Measurements from ENCODE around the gene CS. TPM values are rescaled to one million over a fixed set of nuclear protein-coding genes. Genes with fewer than 3 reads are reported as not detected.
"Not testable (repeated sequence)": the region's sequence is repeated elsewhere in the genome, so short reads cannot be mapped to it uniquely, and the experiment has no call there.

Gene CS
- total RNA-seq = 100 to 1,000 TPM; 174 to 242 TPM

DNA sequence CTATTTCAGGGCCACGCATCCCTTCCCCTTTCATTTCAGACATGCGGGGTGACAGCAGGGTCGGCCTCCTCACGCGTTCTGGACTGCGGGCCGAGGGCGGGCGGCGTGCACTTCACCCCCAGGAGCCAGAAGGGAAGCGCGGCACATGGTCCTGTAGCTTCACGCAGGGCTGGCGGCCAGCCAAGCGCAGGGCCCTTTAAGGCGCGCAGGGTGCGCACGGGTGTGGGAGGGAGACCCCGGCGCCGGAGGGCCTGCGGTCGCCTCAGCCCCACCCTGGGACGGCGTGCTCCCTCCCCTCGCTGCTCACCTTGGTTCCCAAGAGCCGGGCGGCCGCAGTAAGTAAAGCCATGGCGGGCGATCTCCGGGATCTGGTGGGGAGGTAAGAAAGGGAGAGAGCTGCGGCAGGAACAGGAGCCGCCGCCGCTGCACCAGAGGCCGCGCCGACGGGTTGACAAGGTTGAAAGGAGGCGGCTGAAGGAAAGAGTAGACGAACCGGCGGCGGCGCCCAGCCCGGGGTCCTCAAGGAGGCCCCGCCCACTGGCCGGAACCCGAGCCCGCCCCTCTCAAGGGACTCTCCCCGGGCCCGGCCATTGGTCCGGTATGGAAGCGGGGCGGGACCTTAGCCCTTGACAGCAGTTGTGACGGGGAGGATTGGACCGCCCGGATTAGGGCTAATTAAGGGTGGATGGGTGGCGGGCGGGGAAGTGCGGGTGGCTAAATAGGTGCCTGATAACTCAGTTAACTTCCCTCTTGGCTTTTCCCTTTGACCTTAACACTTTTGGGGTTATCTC lies at the start of gene CS:
Gene CS, minus strand, starts transcription at position 478 of the 791 bp plus-strand sequence. Its CDS starts 129 bp downstream, at position 349.
- ATAC-seq = peak; percentile 97

DNA sequence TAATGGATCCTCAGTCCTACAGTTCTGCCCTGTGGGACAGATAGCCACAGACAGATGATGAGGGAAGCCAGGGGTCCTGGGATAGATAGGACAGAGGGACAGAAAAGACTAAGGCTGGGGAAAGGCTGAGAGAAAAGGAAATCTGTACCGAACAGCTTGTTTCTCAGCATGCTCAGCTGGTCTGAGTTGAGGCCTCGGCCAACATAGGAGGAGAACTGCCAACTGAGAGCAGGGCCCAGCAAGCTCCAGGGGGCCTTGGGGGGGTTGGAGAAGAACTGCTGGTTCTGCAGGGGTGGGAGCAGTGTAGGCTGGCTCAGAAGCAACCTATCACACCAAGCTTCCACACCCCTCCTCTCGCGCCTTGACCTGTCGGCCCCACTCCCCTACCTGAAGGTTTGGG lies 48.6 kb upstream of the CS start:
- no peak overlapping the region for H3K4me3 Mint-ChIP-seq
- CTCF ChIA-PET = interaction anchor here (0.8 to 1.5 kb wide), 2 partner anchors 10 to 579 kb away, joined by 3 read pairs; partner anchors contain the start of gene IL23A
- peaks cover 61% of the 10 kb centered on the region for H3K36me3 Mint-ChIP-seq
- no peaks in the 10 kb centered on the region for H3K27me3 Mint-ChIP-seq
- H3K27ac Mint-ChIP-seq = no peak overlapping the region
- no peaks in the 10 kb centered on the region for H3K9me3 Mint-ChIP-seq (ENCODE audit: low read depth)
- ATAC-seq = no peak
- DNase-seq = no peak
- peaks cover 4% of the 10 kb centered on the region for H3K4me1 Mint-ChIP-seq

More for the DNA sequence above, at the start of gene CS:
- peak; percentile 99 for DNase-seq
- H3K4me1 Mint-ChIP-seq = peaks cover 49% of the 10 kb centered on the region
- H3K27ac Mint-ChIP-seq = peak within 1 kb of the TSS; percentile 89
- peak within 1 kb of the TSS; percentile 90 for H3K4me3 Mint-ChIP-seq
- H3K27me3 Mint-ChIP-seq = no peaks in the 10 kb centered on the region
- peaks cover 26% of the 10 kb centered on the region for H3K36me3 Mint-ChIP-seq
- H3K9me3 Mint-ChIP-seq (ENCODE audit: low read depth) = no peaks in the 10 kb centered on the region
- CTCF ChIA-PET = interaction anchor here (0.6 to 1.9 kb wide), 4 partner anchors 13 to 78 kb away, joined by 3 to 6 read pairs (median 4); partner anchors contain the start of genes PAN2 and RNF41

DNA sequence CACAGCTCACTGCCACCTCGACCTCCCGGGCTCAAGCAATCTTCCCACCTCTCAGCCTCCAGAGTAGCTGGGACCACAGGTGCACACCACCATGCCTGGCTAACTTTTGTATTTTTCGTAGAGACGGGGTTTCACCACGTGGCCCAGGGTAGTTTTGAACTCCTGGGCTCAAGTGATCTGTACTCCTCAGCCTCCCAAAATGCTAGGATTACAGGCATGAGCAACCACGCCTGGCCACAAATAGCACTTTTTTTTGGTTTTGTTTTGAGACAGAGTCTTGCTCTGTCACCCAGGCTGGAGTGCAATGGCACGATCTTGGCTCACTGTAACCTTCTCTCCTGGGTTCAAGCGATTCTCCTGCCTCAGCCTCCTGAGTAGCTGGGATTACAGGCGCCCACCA lies 47.1 kb upstream of the CS start:
- not testable (repeated sequence) for DNase-seq; H3K27me3 Mint-ChIP-seq; H3K4me3 Mint-ChIP-seq; H3K4me1 Mint-ChIP-seq; H3K9me3 Mint-ChIP-seq (ENCODE audit: low read depth); ATAC-seq; H3K27ac Mint-ChIP-seq
- CTCF ChIA-PET = interaction anchor here (1.2 to 1.7 kb wide), 4 partner anchors 11 to 31 kb away, joined by 3 to 5 read pairs (median 3); partner anchors contain the start of genes CNPY2, PAN2 and STAT2
- peaks cover 71% of the 10 kb centered on the region for H3K36me3 Mint-ChIP-seq

DNA sequence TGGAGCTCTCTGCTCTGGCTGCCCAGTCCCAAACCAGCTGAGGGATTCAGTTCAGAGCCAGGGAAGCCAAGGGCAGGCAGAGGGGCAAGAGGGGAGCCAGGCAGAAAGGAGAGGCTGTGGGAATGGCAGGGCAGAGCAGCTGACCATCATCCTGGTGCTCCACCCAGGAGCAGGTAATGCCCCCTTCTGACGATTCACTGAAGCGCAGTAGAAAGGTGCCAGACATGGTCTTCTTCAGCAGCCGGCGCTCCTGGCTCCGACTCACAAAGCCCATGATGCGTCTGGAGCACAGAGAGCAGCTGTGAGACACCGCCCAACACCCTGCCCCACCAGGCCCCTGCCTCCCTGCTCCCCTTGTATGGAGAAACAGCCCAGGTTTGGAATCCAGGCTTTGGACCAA lies 46.5 kb upstream of the CS start:
- DNase-seq = no peak
- CTCF ChIA-PET = interaction anchor here (1.0 to 1.7 kb wide), 4 partner anchors 11 to 31 kb away, joined by 3 to 5 read pairs (median 3); partner anchors contain the start of genes CNPY2 and STAT2

DNA sequence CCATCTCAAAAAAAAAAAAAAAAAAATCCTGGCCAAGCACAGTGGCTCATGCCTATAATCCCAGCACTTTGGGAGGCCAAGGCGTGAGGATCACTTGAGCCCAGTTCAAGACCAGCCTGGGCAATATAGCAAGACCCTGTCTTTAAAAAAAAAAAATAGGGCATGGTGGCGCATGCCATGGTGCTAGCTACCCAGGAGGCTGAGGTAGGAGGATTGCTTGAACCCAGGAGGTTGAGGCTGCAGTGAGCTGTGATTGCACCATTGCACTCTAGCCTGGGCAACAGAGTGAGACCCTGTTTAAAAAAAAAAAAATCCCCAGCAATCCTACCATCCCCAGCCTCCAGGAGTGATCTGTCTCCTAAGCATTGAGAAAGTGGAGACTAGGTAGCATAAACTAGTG lies 42.2 kb upstream of the CS start:
- ATAC-seq = not testable (repeated sequence)
- peaks cover 34% of the 10 kb centered on the region for H3K4me1 Mint-ChIP-seq
- CTCF ChIA-PET = interaction anchor here (0.6 to 1.4 kb wide), 3 partner anchors 10 to 82 kb away, joined by 3 read pairs; no protein-coding TSS in a partner anchor

More for the DNA sequence above, 46.5 kb upstream of the CS start:
- Mint-ChIP-seq H3K27me3 (no peaks in the 10 kb centered on the region), H3K4me3 (no peak overlapping the region), H3K27ac (no peak overlapping the region), H3K9me3 (ENCODE audit: low read depth) (no peaks in the 10 kb centered on the region), H3K36me3 (peaks cover 72% of the 10 kb centered on the region), H3K4me1 (peaks cover 4% of the 10 kb centered on the region)
- peak; percentile 47 for ATAC-seq

DNA sequence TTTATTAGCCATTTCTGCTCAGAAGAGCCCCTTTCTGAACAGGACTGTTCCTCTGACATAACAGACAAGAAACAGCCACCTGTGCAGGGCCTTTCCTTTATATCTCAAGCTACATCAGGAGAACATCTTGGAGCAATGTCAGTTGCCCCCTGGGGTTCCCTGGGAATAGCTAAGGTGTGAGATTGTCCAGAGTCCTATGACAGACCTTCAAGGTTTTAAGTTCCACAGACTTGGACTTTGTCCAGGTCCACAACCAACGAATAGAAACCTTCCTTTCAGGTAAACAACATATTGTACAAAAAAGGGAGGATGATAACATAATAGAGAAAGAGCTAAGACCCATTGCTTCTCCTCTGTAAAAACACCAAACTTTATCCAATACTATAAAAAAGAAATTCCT lies 41.5 kb upstream of the CS start:
- H3K27me3 Mint-ChIP-seq = no peaks in the 10 kb centered on the region
- no peak overlapping the region for H3K4me3 Mint-ChIP-seq
- peaks cover 38% of the 10 kb centered on the region for H3K4me1 Mint-ChIP-seq
- H3K36me3 Mint-ChIP-seq = peaks cover 46% of the 10 kb centered on the region
- no peaks in the 10 kb centered on the region for H3K9me3 Mint-ChIP-seq (ENCODE audit: low read depth)
- H3K27ac Mint-ChIP-seq = no peak overlapping the region
- DNase-seq = no peak
- no peak for ATAC-seq
- CTCF ChIA-PET = interaction anchor here (0.6 to 1.0 kb wide), 2 partner anchors 36 to 82 kb away, joined by 3 read pairs; no protein-coding TSS in a partner anchor

More for the DNA sequence above, 42.2 kb upstream of the CS start:
- not testable (repeated sequence) for H3K27me3 Mint-ChIP-seq; DNase-seq; H3K27ac Mint-ChIP-seq; H3K4me3 Mint-ChIP-seq; H3K9me3 Mint-ChIP-seq (ENCODE audit: low read depth)
- peaks cover 52% of the 10 kb centered on the region for H3K36me3 Mint-ChIP-seq

DNA sequence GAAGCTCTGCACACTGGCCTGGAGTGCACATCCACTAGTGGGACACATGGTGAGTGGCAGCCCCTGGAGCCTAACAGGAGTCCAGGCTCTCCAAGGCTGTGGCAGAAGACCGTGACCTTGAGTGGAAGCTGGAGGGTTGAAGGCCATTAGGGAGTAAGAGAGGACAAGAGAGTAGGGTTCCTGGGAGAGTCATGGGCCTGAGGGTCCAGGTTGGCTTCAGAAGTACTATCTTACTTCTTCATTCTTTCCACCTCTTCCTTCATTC lies 39.0 kb upstream of the CS start:
- Mint-ChIP-seq H3K9me3 (ENCODE audit: low read depth) (no peaks in the 10 kb centered on the region), H3K36me3 (peaks cover 31% of the 10 kb centered on the region), H3K27me3 (no peaks in the 10 kb centered on the region), H3K4me1 (peaks cover 47% of the 10 kb centered on the region), H3K4me3 (peak overlapping the region; percentile 69), H3K27ac (peak overlapping the region; percentile 99)
- no peak for DNase-seq
- ATAC-seq = no peak
- CTCF ChIA-PET = interaction anchor here (0.7 to 2.7 kb wide), 10 partner anchors 10 to 149 kb away, joined by 3 to 21 read pairs (median 4); partner anchors contain the start of genes CNPY2, SMARCC2 and STAT2

DNA sequence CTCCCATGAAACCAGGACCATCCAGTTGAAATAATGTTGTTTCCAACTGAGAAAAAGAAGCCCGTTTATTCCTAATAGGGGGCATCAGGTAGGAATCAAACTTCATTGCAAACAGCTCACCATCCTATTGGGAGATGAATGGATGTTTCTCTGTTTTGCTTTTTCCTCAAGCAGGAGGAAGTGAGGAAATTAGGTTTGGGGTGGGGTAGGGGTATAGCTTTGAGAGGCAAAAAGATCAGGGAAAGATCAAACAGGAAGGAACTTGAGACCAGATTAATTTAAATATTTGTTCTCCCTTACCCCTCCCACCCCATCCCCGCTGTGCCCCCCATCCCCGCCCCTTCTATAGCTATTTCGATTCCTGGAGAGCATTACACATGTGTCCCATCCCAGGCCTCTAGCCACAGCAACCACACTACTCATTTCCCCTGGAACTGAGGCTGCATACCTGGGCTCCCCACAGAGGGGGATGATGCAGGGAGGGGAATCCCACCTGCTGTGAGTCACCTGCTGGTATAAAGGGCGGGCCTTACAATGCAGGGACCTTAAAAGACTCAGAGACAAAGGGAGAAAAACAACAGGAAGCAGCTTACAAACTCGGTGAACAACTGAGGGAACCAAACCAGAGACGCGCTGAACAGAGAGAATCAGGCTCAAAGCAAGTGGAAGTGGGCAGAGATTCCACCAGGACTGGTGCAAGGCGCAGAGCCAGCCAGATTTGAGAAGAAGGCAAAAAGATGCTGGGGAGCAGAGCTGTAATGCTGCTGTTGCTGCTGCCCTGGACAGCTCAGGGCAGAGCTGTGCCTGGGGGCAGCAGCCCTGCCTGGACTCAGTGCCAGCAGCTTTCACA lies 38.4 kb upstream of the CS start, which contains the start of gene IL23A:
Gene IL23A, plus strand, starts transcription at position 577 of the 850 bp plus-strand sequence. Its CDS starts 161 bp downstream, at position 738.
- ATAC-seq (peak; percentile 41), DNase-seq (peak; percentile 87)
- H3K27ac Mint-ChIP-seq = peak within 1 kb of the TSS; percentile 99
- peak within 1 kb of the TSS; percentile 69 for H3K4me3 Mint-ChIP-seq
- peaks cover 47% of the 10 kb centered on the region for H3K4me1 Mint-ChIP-seq
- peaks cover 26% of the 10 kb centered on the region for H3K36me3 Mint-ChIP-seq
- CTCF ChIA-PET = interaction anchor here (0.7 to 2.7 kb wide), 10 partner anchors 11 to 149 kb away, joined by 3 to 21 read pairs (median 4); partner anchors contain the start of genes CNPY2, SMARCC2 and STAT2
- no peaks in the 10 kb centered on the region for H3K27me3 Mint-ChIP-seq
- H3K9me3 Mint-ChIP-seq (ENCODE audit: low read depth) = no peaks in the 10 kb centered on the region

GRCh38 chr12:56337753-56338251 lies 37.7 kb upstream of the CS start:
- DNase-seq (no peak), ATAC-seq (no peak)
- Mint-ChIP-seq H3K9me3 (ENCODE audit: low read depth) (no peaks in the 10 kb centered on the region), H3K4me3 (no peak overlapping the region), H3K27me3 (no peaks in the 10 kb centered on the region), H3K36me3 (peaks cover 19% of the 10 kb centered on the region), H3K27ac (peak overlapping the region; percentile 82), H3K4me1 (peaks cover 52% of the 10 kb centered on the region)
- CTCF ChIA-PET = interaction anchor here (1.2 to 2.7 kb wide), 5 partner anchors 16 to 127 kb away, joined by 3 to 21 read pairs (median 4); partner anchors contain the start of genes CNPY2 and STAT2

DNA sequence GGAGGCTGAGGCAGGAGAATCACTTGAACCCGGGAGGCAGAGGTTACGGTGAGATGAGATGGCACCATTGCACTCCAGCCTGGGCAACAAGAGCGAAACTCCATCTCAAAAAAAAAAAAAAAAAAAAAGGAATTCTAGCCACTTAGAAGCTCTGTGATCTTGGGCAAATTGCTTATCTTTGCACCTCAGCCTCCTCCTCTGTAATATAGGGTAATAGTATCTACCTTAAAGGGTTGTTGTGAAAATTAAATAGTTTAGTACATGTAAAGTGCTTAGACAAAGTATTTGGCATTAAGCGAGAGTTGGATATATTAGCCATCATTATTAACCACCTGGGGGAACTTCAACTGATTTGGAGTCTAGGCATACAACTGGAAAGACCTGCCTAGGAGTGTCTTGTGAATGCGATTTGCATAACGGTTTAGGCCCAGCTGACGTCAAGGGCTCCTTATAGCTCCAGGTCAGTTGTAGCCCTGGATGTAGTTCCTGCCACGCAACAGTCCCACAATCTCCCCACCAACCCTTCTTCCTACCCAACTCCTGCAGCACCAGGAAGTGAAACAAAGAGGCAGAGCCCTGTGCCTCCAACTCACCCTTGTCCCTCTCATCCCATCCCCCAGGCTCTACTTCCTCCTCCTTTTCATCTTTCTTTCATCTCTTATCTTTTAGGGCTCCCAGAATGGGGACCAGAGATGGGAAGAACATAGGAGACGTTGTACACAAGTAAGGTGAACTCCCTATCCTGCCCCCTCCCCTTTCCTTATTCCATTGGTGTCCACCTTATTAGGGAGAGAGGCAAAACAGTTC lies 36.4 kb upstream of the CS start:
- Mint-ChIP-seq H3K36me3 (peaks cover 11% of the 10 kb centered on the region), H3K4me1 (peaks cover 58% of the 10 kb centered on the region), H3K4me3 (no peak overlapping the region), H3K27me3 (no peaks in the 10 kb centered on the region), H3K9me3 (ENCODE audit: low read depth) (no peaks in the 10 kb centered on the region), H3K27ac (peak overlapping the region; percentile 60)
- CTCF ChIA-PET = interaction anchor here (0.7 to 2.7 kb wide), 4 partner anchors 10 to 1049 kb away, joined by 3 to 8 read pairs (median 4); no protein-coding TSS in a partner anchor
- DNase-seq (no peak), ATAC-seq (no peak)

DNA sequence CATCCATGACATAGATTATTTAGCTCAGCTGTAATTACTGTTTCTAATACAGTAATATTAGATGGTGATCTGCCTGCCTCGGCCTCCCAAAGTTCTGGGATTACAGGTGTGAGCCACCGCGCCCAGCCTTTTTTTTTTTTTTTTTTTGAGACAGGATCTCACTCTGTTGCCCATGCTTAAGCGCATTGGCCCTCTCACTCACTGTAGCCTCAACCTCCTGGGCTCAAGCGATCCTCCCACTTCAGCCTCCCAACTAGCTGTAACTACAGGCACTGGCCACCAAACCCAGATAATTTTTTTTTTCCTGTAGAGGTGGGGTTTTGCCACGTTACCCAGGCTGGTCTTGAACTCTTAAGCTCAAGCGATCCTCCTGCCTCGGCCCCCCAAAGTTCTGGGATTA lies 35.4 kb upstream of the CS start:
- H3K36me3 Mint-ChIP-seq; ATAC-seq; H3K4me3 Mint-ChIP-seq; H3K27me3 Mint-ChIP-seq; H3K27ac Mint-ChIP-seq; H3K9me3 Mint-ChIP-seq (ENCODE audit: low read depth); DNase-seq: not testable (repeated sequence)
- H3K4me1 Mint-ChIP-seq = peaks cover 59% of the 10 kb centered on the region
- CTCF ChIA-PET = interaction anchor here (0.7 to 2.8 kb wide), 3 partner anchors 11 to 1050 kb away, joined by 3 to 8 read pairs (median 4); partner anchors contain the start of gene CNPY2

- peak overlapping the region; percentile 89 for H3K4me3 Mint-ChIP-seq
- peak overlapping the region; percentile 96 for H3K27ac Mint-ChIP-seq
- CTCF ChIA-PET = interaction anchor here (0.7 to 2.8 kb wide), 5 partner anchors 19 to 302 kb away, joined by 3 to 8 read pairs (median 3); partner anchors contain the start of genes CNPY2, CS, STAT2 and TIMELESS
- peaks cover 48% of the 10 kb centered on the region for H3K4me1 Mint-ChIP-seq
- no peaks in the 10 kb centered on the region for H3K27me3 Mint-ChIP-seq
- DNase-seq = no peak
- no peaks in the 10 kb centered on the region for H3K9me3 Mint-ChIP-seq (ENCODE audit: low read depth)
- H3K36me3 Mint-ChIP-seq = peaks cover 2% of the 10 kb centered on the region
- no peak for ATAC-seq
Observed at GRCh38 chr12:56334490-56334793, 34.3 kb upstream of the CS start.

Measured in activated CD8-positive, alpha-beta memory T cell treated with anti-CD3 and anti-CD28 coated beads, Interleukin-2, amount 10 ng/mL, durations not matched to agents 7 days and 5 days (primary cell).